Esophagus squamous epithelium (tissue), 4 donors: ENCODE data around the gene PHYKPL.

ENCODE experiments used
- POLR2A ChIP-seq, 4 donors: fragments of 450-650 bp; IDR thresholded peaks; one replicate each; pipeline ENCODE4 v1.6.1; 2017; ENCODE audit warnings: antibody characterized with exemption in 4 of 4, mild to moderate bottlenecking in 4 of 4, moderate library complexity in 3 of 4
- TF ChIP-seq, protein P1 (sequence below), 6 experiments: fragments of 450-650 bp in 4 of 6; fragments of 200-600 bp in 2 of 6; sonication (generic) in 2 of 6; IDR thresholded peaks; one replicate each; pipeline ENCODE4 v1.5.1; 2016 to 2019; ENCODE audit warnings: antibody characterized with exemption in 6 of 6, mild to moderate bottlenecking in 4 of 6, moderate library complexity in 4 of 6

DNA sequence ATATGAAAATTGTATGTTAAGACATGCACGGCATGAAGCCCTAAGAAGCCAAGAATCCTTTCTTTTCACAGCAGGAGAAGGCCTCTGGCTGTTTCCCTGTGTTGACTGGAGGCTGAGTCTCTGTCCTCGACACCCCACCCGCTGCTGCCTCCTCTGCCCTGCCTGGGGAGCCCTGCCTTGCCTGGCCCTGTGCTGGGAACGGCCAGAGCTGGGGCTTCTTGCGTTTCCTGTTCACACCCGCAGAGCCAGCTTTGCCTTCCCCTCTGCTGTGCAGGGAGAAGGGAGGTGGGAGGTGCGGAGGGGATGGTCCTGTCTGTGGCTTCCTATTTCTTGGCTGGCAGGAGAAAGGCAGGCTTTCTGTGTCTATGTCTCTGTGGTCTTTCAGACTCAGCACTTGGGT lies 38.6 kb downstream of the PHYKPL start:
- TF ChIP-seq POLR2A (IDR thresholded peaks at IDR 0.05): no peak
- TF ChIP-seq, protein P1, sequence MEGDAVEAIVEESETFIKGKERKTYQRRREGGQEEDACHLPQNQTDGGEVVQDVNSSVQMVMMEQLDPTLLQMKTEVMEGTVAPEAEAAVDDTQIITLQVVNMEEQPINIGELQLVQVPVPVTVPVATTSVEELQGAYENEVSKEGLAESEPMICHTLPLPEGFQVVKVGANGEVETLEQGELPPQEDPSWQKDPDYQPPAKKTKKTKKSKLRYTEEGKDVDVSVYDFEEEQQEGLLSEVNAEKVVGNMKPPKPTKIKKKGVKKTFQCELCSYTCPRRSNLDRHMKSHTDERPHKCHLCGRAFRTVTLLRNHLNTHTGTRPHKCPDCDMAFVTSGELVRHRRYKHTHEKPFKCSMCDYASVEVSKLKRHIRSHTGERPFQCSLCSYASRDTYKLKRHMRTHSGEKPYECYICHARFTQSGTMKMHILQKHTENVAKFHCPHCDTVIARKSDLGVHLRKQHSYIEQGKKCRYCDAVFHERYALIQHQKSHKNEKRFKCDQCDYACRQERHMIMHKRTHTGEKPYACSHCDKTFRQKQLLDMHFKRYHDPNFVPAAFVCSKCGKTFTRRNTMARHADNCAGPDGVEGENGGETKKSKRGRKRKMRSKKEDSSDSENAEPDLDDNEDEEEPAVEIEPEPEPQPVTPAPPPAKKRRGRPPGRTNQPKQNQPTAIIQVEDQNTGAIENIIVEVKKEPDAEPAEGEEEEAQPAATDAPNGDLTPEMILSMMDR (IDR thresholded peaks at IDR 0.05): no peak
